HL-60/S4 treated with phorbol 12-myristate 13-acetate at 8.2 ng/mL for 4 days and 3 days (cell line): Measurements from ENCODE around the gene SOX6.

Experiments
- in situ Hi-C: fragments of 300-500 bp; cut with MboI; formaldehyde crosslinking; loops from 2 replicates; pipeline ENCODE4 v1.15.0; 2022; ENCODE audit warnings: low sequenced_read_pairs

SOX6 gene

GRCh38 chr11:15970506-15971214 lies 385.7 kb downstream of the SOX6 start:
- in situ Hi-C loops, result no loop called here

GRCh38 chr11:15969701-15970329 lies 386.5 kb downstream of the SOX6 start:
- in situ Hi-C loops, result no loop called here

GRCh38 chr11:15969281-15969680 lies 387.1 kb downstream of the SOX6 start:
- in situ Hi-C loops, result no loop called here

- in situ Hi-C loops, result no loop called here
Measured at GRCh38 chr11:15968461-15969130, 387.8 kb downstream of the SOX6 start.

- in situ Hi-C loops, result no loop called here
Measured at GRCh38 chr11:15967966-15968365, 388.4 kb downstream of the SOX6 start.

- in situ Hi-C loops, result no loop called here
Measured at GRCh38 chr11:15967166-15967565, 389.2 kb downstream of the SOX6 start.

- in situ Hi-C loops, result no loop called here
Measured at GRCh38 chr11:15965562-15966250, 390.6 kb downstream of the SOX6 start.

GRCh38 chr11:15963266-15963665 lies 393.1 kb downstream of the SOX6 start:
- in situ Hi-C loops, result no loop called here

GRCh38 chr11:15958910-15959309 lies 397.4 kb downstream of the SOX6 start:
- in situ Hi-C loops, result no loop called here

- in situ Hi-C loops, result no loop called here
Measured at GRCh38 chr11:15957234-15957633, 399.1 kb downstream of the SOX6 start.

GRCh38 chr11:15956302-15956701 lies 400.0 kb downstream of the SOX6 start:
- in situ Hi-C loops, result no loop called here

- in situ Hi-C loops, result no loop called here
Measured at GRCh38 chr11:15955595-15955994, 400.8 kb downstream of the SOX6 start.

- in situ Hi-C loops, result no loop called here
Measured at GRCh38 chr11:15947681-15948648, 408.4 kb downstream of the SOX6 start.

- in situ Hi-C loops, result no loop called here
Measured at GRCh38 chr11:15945726-15946125, 410.6 kb downstream of the SOX6 start.

- in situ Hi-C loops, result no loop called here
Measured at GRCh38 chr11:15944460-15944859, 411.9 kb downstream of the SOX6 start.

GRCh38 chr11:15943418-15944197 lies 412.7 kb downstream of the SOX6 start:
- in situ Hi-C loops, result no loop called here

- in situ Hi-C loops, result no loop called here
Measured at GRCh38 chr11:15942936-15943335, 413.4 kb downstream of the SOX6 start.

- in situ Hi-C loops, result no loop called here
Measured at GRCh38 chr11:15942126-15942525, 414.2 kb downstream of the SOX6 start.

GRCh38 chr11:15941206-15941770 lies 415.1 kb downstream of the SOX6 start:
- in situ Hi-C loops, result no loop called here
